Retinal pigment epithelial cell (primary cell): ENCODE results near the gene GRM8.

ENCODE experiments used
- DNase-seq: peaks from one replicate; pipeline ENCODE4 v3.0.0-alpha.2; 2010; ENCODE audit warnings: low read depth
- H3K4me3 ChIP-seq: 2 replicates; pipeline ENCODE4 v1.5.1; 2011; ENCODE audit warnings: mild to moderate bottlenecking, low read length, control low read depth, moderate library complexity
- TF ChIP-seq, protein P1 (sequence below): conservative IDR thresholded peaks from 2 replicates; pipeline ENCODE4 v1.5.1; 2011; ENCODE audit warnings: low read depth, low read length, control low read depth, inconsistent platforms

The GRM8 gene

DNA sequence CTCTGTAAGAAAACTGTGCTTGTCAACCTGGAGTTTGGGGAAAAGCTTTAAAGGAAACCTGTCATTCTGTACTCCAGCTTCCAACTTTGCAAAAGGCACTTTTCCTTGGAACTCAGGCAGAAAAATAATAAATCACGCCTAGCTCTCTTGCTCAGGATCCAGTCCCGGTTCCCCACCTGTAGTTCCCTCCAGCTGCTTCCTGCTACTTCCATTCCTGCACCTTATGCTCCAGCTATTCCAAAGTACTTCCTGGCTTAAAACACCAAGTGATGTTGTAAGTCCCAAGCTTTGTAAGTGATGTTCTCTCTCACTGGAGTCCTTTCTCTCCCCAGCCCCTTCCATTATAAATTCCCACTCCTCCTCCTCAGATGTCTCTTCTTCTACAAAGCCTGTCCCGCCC, 98.6 kb downstream of the GRM8 start:
- H3K4me3 ChIP-seq: no peak overlapping the region
- TF ChIP-seq, protein P1, sequence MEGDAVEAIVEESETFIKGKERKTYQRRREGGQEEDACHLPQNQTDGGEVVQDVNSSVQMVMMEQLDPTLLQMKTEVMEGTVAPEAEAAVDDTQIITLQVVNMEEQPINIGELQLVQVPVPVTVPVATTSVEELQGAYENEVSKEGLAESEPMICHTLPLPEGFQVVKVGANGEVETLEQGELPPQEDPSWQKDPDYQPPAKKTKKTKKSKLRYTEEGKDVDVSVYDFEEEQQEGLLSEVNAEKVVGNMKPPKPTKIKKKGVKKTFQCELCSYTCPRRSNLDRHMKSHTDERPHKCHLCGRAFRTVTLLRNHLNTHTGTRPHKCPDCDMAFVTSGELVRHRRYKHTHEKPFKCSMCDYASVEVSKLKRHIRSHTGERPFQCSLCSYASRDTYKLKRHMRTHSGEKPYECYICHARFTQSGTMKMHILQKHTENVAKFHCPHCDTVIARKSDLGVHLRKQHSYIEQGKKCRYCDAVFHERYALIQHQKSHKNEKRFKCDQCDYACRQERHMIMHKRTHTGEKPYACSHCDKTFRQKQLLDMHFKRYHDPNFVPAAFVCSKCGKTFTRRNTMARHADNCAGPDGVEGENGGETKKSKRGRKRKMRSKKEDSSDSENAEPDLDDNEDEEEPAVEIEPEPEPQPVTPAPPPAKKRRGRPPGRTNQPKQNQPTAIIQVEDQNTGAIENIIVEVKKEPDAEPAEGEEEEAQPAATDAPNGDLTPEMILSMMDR: no peak
- DNase-seq: no peak

DNA sequence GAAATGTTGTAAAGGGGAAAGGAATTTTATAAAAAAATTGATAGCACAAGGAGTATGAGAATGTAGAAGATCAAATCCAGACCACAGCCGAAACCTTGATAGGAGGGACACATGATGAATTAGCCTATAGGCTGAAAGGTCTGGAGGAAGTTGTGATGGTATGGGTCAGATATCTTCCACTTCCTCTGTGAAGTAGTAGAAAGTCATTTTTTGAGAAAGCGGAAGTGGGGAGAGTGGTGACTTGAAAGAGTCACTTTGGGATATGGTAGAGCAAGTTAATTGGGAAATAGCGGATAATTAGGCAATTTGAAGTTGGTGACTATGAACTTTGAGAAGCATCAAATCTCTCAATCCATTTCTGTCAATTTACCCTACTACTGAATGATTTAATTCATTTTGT, 99.4 kb downstream of the GRM8 start:
- TF ChIP-seq, protein P1: no peak
- no peak overlapping the region for H3K4me3 ChIP-seq
- DNase-seq: no peak

DNA sequence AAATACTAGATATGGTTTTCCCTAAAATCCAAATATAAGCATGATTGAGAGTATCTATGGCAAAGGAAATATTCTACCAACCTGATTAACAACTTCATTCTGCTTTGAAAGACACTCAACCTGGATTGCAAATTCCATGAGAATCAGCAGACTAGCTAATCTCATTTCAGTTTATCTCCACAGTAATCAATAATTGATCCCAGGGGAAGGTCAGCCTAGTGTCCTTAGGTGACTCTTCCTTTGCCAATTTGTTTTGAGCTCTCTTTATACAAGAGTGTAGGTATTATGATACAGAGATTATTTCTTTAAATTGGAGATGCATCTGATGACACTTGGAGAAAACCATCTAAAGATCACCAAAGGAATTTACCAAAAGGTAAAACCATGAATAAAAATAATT, 100.3 kb downstream of the GRM8 start:
- TF ChIP-seq, protein P1: no peak
- no peak overlapping the region for H3K4me3 ChIP-seq
- DNase-seq: no peak

DNA sequence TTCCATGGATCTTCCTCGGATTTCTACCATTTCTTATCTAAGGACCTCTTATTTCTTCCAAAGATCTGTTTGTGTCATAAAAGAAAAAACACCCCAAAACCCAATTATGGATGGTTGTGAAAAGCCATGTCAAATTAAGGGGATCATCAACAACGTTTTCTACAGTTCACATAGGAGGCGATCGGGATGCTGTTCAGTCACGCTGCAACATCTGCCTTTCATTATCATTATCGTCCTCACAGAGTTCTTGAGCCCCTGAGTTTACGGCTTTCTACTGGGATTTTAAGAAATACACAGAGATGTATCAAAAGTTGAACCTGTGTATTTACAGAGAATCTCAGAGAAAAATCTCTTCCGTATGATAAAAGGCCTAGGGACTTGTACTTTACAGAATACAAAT, 101.4 kb downstream of the GRM8 start:
- TF ChIP-seq, protein P1: no peak
- DNase-seq: no peak
- H3K4me3 ChIP-seq: no peak overlapping the region

DNA sequence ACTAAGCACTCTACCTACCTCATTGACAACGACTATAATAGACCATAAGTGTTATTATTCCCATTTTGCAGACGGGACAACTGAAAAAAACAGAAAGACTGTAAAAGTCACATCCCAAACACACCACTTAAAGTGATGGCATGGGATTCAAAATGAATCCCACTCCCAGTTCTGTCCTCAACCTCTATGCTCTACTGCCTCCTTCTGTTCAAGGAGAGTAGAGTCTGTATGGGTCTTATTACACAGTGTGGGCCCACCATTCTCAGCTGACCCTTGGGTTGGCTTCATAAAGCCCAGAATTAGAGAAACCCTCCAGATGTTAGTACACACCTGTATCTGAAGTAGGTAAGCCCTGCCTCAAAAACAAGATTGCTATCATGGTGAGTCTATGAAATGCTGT, 102.2 kb downstream of the GRM8 start:
- TF ChIP-seq, protein P1: no peak
- DNase-seq: no peak
- H3K4me3 ChIP-seq: no peak overlapping the region

DNA sequence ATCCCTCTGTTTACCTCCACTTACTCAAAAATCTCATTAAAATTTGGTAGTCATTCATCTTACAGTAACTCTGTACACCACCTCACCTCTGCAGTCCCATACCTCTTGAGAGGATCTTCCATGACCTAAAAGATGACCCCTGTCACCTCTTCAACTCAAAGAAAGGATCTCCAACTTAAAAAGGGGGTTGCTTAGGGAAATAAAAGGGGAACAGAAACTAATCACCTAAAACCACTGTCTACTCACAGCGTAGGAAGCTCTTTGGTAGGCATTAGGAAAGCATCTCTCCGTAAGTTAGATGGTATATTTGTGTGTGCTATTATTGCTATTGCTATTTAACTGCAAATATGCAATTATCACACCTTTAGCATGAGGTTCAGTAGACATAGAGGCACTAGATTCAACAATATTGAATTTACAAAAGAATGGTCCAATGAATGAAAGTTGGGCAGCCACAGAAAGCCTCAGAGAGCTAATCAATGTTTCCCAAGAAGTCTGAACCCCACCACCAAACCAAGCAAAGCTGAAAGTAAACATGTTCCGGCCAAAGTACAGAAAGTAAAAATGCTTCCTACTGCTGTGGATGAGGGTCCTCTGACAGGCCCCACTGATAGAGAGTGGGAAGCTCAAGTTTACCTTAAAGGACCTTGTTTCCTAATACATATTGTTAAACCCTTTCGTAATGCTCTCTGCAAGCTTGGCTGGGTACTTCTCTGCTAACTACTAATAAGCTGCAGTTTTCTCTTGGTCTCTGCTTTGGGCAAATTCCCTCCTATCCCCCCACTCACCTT, 105.8 kb downstream of the GRM8 start:
- DNase-seq: no peak
- TF ChIP-seq, protein P1: no peak
- H3K4me3 ChIP-seq: no peak overlapping the region

DNA sequence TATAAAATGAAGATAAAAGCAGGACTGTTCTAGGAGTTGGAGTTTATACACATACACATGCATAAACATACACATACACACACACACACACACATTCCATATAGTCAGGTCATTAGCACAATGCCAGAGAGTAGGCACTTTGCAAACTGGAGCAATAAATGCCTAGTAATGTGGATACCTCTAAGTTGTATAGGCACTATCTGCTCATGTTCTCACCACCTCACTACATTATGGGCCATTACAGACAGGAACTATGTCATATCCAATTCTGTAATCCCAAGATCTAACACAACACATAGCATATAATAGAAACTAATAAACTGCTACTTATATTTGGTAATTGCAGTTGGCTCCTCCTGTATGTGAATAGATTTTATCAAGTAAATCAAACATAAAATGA, 115.6 kb downstream of the GRM8 start:
- TF ChIP-seq, protein P1: no peak
- H3K4me3 ChIP-seq: no peak overlapping the region
- DNase-seq: no peak
